Activated naive CD4-positive, alpha-beta T cell treated with anti-CD3 and anti-CD28 coated beads, Interleukin-2, amount 50 U/mL, for 24 hours (primary cell): ENCODE measurements around the gene OR10D3.
"Not testable (repeated sequence)": the region's sequence is repeated elsewhere in the genome, so short reads cannot be mapped to it uniquely, and the experiment has no call there.

Experiments used
- H3K27ac Mint-ChIP-seq: one replicate; pipeline ENCODE4 v1.8.0; 2021; ENCODE audit warnings: mild to moderate bottlenecking, mixed read lengths
- H3K27me3 Mint-ChIP-seq: one replicate; pipeline ENCODE4 v1.8.0; 2021; ENCODE audit warnings: mixed read lengths
- H3K36me3 Mint-ChIP-seq: one replicate; pipeline ENCODE4 v1.8.0; 2021; ENCODE audit warnings: mixed read lengths
- H3K4me1 Mint-ChIP-seq: one replicate; pipeline ENCODE4 v1.8.0; 2021; ENCODE audit warnings: mixed read lengths
- H3K4me3 Mint-ChIP-seq: one replicate; pipeline ENCODE4 v1.8.0; 2021; ENCODE audit warnings: mild to moderate bottlenecking, mixed read lengths
- H3K9me3 Mint-ChIP-seq: one replicate; pipeline ENCODE4 v1.8.0; 2021; ENCODE audit warnings: mixed read lengths

The OR10D3 gene

DNA sequence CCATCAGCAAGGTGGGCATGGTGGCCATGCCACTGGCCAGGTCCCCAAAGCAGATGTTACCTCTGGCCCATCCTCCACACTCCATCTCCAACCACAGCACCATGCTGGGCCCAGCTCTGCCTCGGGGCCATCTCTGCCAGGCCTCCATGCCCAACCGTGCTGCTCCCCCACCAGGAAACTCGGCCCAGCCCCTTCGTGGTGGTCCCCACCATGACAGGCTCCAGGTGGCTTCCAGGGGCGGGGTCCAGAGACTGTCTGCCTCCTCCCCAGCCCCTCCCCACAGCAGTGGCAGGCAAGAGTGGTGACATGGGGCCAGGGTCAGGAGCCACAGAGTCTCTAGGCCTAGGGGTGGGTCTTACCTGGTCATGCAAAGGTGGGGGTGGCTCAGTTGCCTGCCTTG, 27.3 kb downstream of the OR10D3 start:
- no peaks in the 10 kb centered on the region for H3K9me3 Mint-ChIP-seq
- peaks cover 5% of the 10 kb centered on the region for H3K27me3 Mint-ChIP-seq
- no peaks in the 10 kb centered on the region for H3K4me1 Mint-ChIP-seq
- no peaks in the 10 kb centered on the region for H3K36me3 Mint-ChIP-seq
- no peak overlapping the region for H3K4me3 Mint-ChIP-seq
- H3K27ac Mint-ChIP-seq: no peak overlapping the region

GRCh38 chr11:124211321-124211720, 28.2 kb downstream of the OR10D3 start:
- Mint-ChIP-seq H3K27me3 (peaks cover 5% of the 10 kb centered on the region), H3K9me3 (no peaks in the 10 kb centered on the region), H3K4me1 (no peaks in the 10 kb centered on the region), H3K27ac (no peak overlapping the region), H3K4me3 (no peak overlapping the region), H3K36me3 (no peaks in the 10 kb centered on the region)

DNA sequence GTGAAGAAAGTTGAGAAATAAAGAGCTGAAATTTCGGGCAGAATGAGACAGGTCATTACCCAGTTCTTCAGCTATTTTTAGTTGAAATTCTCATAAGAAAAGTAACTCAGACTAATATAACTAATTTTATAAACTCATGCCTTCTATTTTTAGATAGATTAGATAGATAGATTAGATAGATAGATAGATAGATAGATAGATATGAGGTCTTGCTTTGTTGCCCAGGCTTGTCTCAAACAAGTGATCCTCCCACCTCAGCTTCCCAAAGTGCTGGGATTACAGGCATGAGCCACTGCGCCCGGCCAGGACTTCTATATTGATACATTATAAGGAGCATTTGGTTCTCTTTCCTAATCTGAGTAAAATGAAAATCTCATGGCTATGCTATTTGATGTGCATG, 30.9 kb downstream of the OR10D3 start:
- H3K36me3 Mint-ChIP-seq: no peaks in the 10 kb centered on the region
- no peaks in the 10 kb centered on the region for H3K9me3 Mint-ChIP-seq
- H3K4me1 Mint-ChIP-seq: no peaks in the 10 kb centered on the region
- H3K27me3 Mint-ChIP-seq: peaks cover 5% of the 10 kb centered on the region
- H3K4me3 Mint-ChIP-seq: no peak overlapping the region
- no peak overlapping the region for H3K27ac Mint-ChIP-seq

- Mint-ChIP-seq H3K27me3 (peaks cover 1% of the 10 kb centered on the region), H3K4me1 (no peaks in the 10 kb centered on the region), H3K36me3 (no peaks in the 10 kb centered on the region), H3K27ac (no peak overlapping the region), H3K4me3 (no peak overlapping the region), H3K9me3 (no peaks in the 10 kb centered on the region)
These were observed 36.0 kb downstream of the OR10D3 start for GRCh38 chr11:124219126-124219525.

DNA sequence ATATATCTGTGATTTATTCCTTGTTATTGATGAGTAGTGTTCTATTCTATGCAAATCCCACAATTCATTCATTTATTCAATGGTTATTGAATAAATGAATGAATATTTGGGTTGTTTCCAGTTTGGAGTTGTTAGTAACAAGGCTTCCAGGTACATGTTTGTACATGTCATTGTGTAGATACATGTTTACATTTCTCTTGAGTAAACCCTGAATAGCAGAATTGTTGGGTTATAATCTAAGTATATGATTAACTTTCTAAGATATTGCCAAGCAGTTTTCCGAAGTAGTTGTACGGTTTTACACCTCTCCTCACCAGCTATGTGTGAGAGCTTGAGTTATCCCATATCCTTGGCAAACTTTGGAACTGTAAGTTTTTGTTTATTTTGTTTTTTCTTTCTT, 39.3 kb downstream of the OR10D3 start:
- H3K4me3 Mint-ChIP-seq: no peak overlapping the region
- H3K27me3 Mint-ChIP-seq: peaks cover 8% of the 10 kb centered on the region
- H3K9me3 Mint-ChIP-seq: no peaks in the 10 kb centered on the region
- H3K36me3 Mint-ChIP-seq: no peaks in the 10 kb centered on the region
- no peaks in the 10 kb centered on the region for H3K4me1 Mint-ChIP-seq
- no peak overlapping the region for H3K27ac Mint-ChIP-seq

GRCh38 chr11:124224618-124225423, 41.7 kb downstream of the OR10D3 start:
- H3K36me3 Mint-ChIP-seq, H3K9me3 Mint-ChIP-seq, H3K4me1 Mint-ChIP-seq, H3K27me3 Mint-ChIP-seq, H3K27ac Mint-ChIP-seq, H3K4me3 Mint-ChIP-seq: not testable (repeated sequence)

GRCh38 chr11:124225471-124225870, 42.3 kb downstream of the OR10D3 start:
- peaks cover 8% of the 10 kb centered on the region for H3K27me3 Mint-ChIP-seq
- no peaks in the 10 kb centered on the region for H3K36me3 Mint-ChIP-seq
- H3K27ac Mint-ChIP-seq: no peak overlapping the region
- no peaks in the 10 kb centered on the region for H3K9me3 Mint-ChIP-seq
- H3K4me1 Mint-ChIP-seq: no peaks in the 10 kb centered on the region
- H3K4me3 Mint-ChIP-seq: no peak overlapping the region

- Mint-ChIP-seq H3K36me3 (no peaks in the 10 kb centered on the region), H3K27ac (no peak overlapping the region), H3K4me3 (no peak overlapping the region), H3K27me3 (no peaks in the 10 kb centered on the region), H3K4me1 (no peaks in the 10 kb centered on the region), H3K9me3 (no peaks in the 10 kb centered on the region)
These were observed 50.2 kb downstream of the OR10D3 start for GRCh38 chr11:124233376-124233775.
